Peyer's patch (tissue), 4 donors: ENCODE data around the gene CHSY3. TPM values are rescaled to one million over a fixed set of nuclear protein-coding genes. Genes with fewer than 3 reads are reported as not detected.

Experiments used
- DNase-seq, 3 donors: peaks; one replicate each; pipeline ENCODE4 v3.0.0-alpha.2; 2017 to 2019
- H3K27ac ChIP-seq, 4 donors: fragments of 200-600 bp; sonication (generic); one replicate each; pipeline ENCODE4 v1.5.1; 2016 to 2019
- H3K27me3 ChIP-seq, 2 donors: fragments of 200-600 bp; sonication (generic); one replicate each; pipeline ENCODE4 v1.5.1; 2019
- H3K36me3 ChIP-seq, 3 donors: fragments of 200-600 bp; sonication (generic); one replicate each; pipeline ENCODE4 v1.5.1; 2016 to 2019
- H3K4me1 ChIP-seq, 4 donors: fragments of 200-600 bp; sonication (generic); one replicate each; pipeline ENCODE4 v1.5.1; 2016 to 2019
- H3K4me3 ChIP-seq, 4 donors: fragments of 200-600 bp; sonication (generic); 1 replicate in 3 of 4; 2 replicates in 1 of 4; pipeline ENCODE4 v1.5.1; 2016 to 2019; ENCODE audit warnings: mild to moderate bottlenecking in 1 of 4
- H3K9me3 ChIP-seq, 4 donors: fragments of 200-600 bp; sonication (generic); one replicate each; pipeline ENCODE4 v1.5.1; 2016 to 2019; ENCODE audit warnings: mild to moderate bottlenecking in 1 of 4
- CTCF ChIP-seq, 6 experiments: fragments of 450-650 bp in 4 of 6; fragments of 200-600 bp in 2 of 6; sonication (generic) in 1 of 6; IDR thresholded peaks; one replicate each; pipeline ENCODE4 v1.5.1; 2017 to 2019; ENCODE audit warnings: antibody characterized with exemption in 6 of 6, mild to moderate bottlenecking in 3 of 6, moderate library complexity in 1 of 6
- POLR2A ChIP-seq, 2 donors: fragments of 450-650 bp; IDR thresholded peaks; one replicate each; pipeline ENCODE4 v1.5.1; 2017; ENCODE audit warnings: antibody characterized with exemption in 2 of 2, mild to moderate bottlenecking in 2 of 2, moderate library complexity in 2 of 2
- total RNA-seq, 4 donors: library from RNA; depleted of rRNA; stranded (reverse); fragments of >200 nt; gene quantifications; one replicate each; pipeline ENCODE4 v1.1.0, GENCODE V29; 2016

Gene CHSY3
- total RNA-seq, 4 donors from 2014 or later: 0.35 to 2.5 (median 1.4) TPM

DNA sequence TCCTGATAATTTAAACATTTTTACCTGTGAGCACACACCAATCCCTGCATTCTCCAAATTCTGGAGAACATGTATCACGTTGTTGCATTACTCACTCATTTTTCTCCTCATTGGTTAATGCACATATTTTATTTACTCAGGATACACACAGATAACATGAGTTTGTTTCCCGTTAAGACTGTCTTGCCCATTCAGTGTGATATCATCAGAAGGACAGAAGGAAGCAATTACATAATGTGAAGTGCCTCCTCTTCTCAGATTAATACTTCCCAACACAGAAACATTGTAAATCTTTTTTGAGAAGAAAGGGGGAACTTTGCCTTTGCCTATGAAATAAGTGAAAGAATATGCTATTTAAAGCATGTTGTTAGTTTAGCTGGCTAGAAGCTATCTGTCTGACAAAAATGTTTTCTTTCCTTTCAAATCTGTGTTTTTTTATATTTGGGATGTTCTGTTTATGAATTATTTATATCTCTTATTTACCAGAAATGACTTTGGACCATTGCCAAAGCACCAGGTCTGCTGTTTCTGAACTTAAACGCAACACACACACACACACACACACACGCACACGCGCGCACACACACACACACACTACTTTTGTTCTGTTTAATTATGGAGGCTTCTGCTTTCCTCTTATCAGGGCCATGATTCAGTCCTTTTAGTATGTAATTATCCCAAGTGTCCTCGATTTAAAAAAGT is 186.5 kb downstream of the CHSY3 start:
- H3K4me3 ChIP-seq: no peak overlapping the region
- no peak for DNase-seq
- no peaks in the 10 kb centered on the region for H3K36me3 ChIP-seq
- TF ChIP-seq POLR2A (IDR thresholded peaks at IDR 0.05) (no peak), CTCF (IDR thresholded peaks at IDR 0.05) (no peak)
- no peaks in the 10 kb centered on the region for H3K4me1 ChIP-seq
- H3K27me3 ChIP-seq: no peaks in the 10 kb centered on the region
- H3K9me3 ChIP-seq: no peaks in the 10 kb centered on the region
- no peak overlapping the region for H3K27ac ChIP-seq

DNA sequence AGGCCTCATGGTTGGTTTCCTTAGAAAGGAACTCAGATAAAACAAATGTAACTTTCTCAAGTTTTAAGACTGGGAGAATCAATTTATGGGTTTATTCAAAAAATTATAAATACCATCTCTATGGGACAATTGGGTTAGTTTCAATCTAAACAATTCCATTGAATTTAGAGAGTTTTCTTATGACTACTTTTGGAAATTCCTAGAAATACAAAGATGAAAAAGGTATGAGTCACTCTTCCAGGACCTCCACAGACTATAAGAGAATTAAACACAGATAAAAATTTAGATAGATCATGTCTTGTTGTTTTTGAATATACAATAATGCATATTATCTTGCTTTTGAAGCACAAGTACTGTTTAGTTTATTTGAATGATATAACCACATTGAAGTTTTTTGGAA is 188.7 kb downstream of the CHSY3 start:
- H3K4me1 ChIP-seq: no peaks in the 10 kb centered on the region
- no peak for TF ChIP-seq POLR2A (IDR thresholded peaks at IDR 0.05)
- no peak for TF ChIP-seq CTCF (IDR thresholded peaks at IDR 0.05)
- H3K27me3 ChIP-seq: no peaks in the 10 kb centered on the region
- H3K27ac ChIP-seq: no peak overlapping the region
- DNase-seq: no peak
- H3K9me3 ChIP-seq: no peaks in the 10 kb centered on the region
- H3K4me3 ChIP-seq: no peak overlapping the region
- no peaks in the 10 kb centered on the region for H3K36me3 ChIP-seq

- DNase-seq: no peak
These were observed 192.2 kb downstream of the CHSY3 start for GRCh38 chr5:130096483-130096882.

DNA sequence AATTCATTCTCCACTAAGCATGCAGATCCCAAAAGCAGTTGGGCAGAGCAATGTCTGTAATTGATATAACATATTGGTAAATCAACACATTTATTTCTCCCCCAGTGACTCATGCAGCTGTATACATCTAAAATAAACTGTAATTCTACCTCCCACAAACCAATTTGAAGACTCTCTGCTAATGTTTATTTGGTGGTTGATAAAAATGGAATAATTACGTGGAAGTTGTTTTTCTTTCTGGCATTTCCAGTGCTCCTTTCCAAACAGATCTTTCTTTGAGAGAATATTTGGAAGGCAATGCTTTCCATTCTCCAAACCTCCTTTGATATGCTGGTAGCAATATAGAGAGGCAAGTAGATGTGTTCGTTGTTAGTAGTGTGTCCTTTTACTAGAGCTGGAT is 194.7 kb downstream of the CHSY3 start:
- Histone ChIP-seq H3K4me3 (no peak overlapping the region), H3K4me1 (no peaks in the 10 kb centered on the region), H3K27me3 (no peaks in the 10 kb centered on the region), H3K36me3 (no peaks in the 10 kb centered on the region), H3K9me3 (no peaks in the 10 kb centered on the region), H3K27ac (no peak overlapping the region)
- DNase-seq: no peak
- TF ChIP-seq CTCF (IDR thresholded peaks at IDR 0.05) (no peak), POLR2A (IDR thresholded peaks at IDR 0.05) (no peak)

More at GRCh38 chr5:130096483-130096882, 192.2 kb downstream of the CHSY3 start:
- no peaks in the 10 kb centered on the region for H3K9me3 ChIP-seq
- H3K4me3 ChIP-seq: no peak overlapping the region
- H3K36me3 ChIP-seq: no peaks in the 10 kb centered on the region
- no peak overlapping the region for H3K27ac ChIP-seq
- no peak for TF ChIP-seq CTCF (IDR thresholded peaks at IDR 0.05)
- TF ChIP-seq POLR2A (IDR thresholded peaks at IDR 0.05): no peak
- no peaks in the 10 kb centered on the region for H3K4me1 ChIP-seq
- no peaks in the 10 kb centered on the region for H3K27me3 ChIP-seq

DNA sequence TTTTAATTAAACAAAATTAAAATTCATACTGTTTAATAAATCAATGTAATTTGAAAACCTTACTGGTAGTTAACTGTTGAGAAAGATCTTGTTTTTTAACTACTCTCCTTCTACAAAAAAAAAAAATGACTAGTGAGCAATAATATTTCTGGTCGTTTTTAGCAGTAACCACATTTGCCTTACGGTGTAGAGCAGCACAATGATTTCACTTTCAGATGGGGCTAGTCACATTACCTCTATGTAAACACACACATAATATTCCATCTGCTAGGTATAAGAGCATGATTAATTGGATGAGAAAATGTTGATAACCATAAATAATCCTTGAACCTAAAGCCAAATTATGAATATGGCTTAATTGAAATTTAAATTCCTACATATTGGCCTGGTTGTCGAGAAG is 198.1 kb downstream of the CHSY3 start:
- Histone ChIP-seq H3K36me3 (no peaks in the 10 kb centered on the region), H3K4me1 (no peaks in the 10 kb centered on the region), H3K9me3 (no peaks in the 10 kb centered on the region), H3K27me3 (no peaks in the 10 kb centered on the region), H3K27ac (no peak overlapping the region), H3K4me3 (no peak overlapping the region)
- TF ChIP-seq CTCF (IDR thresholded peaks at IDR 0.05) (no peak), POLR2A (IDR thresholded peaks at IDR 0.05) (no peak)
- DNase-seq: no peak

DNA sequence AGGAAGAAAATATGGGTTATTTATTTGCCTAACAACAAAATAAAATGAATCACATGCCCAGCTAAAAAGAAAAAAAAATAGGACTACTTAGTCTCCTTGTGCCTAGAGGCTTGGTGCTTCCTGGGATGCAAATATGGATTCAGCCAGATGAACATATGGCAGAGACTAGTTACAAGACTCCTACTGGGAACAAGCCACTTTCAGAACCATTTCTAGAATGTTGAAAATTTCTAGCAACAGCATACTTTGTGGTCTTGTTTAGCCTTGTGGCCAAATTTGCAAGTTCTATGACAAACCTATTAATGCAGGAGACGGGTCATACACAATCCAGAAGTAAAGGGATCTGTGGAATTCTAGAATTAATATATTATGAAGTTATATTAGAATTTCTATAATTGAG is 198.7 kb downstream of the CHSY3 start:
- Histone ChIP-seq H3K36me3 (no peaks in the 10 kb centered on the region), H3K9me3 (no peaks in the 10 kb centered on the region), H3K27me3 (no peaks in the 10 kb centered on the region), H3K27ac (no peak overlapping the region), H3K4me3 (no peak overlapping the region), H3K4me1 (no peaks in the 10 kb centered on the region)
- TF ChIP-seq CTCF (IDR thresholded peaks at IDR 0.05) (no peak), POLR2A (IDR thresholded peaks at IDR 0.05) (no peak)
- no peak for DNase-seq
